HG03045 (cell line): ENCODE measurements around the gene FAM124A.

Experiments used
- ATAC-seq: cut with Tn5 transposase; IDR thresholded peaks from one replicate; pipeline ENCODE4 v1.9.1; 2021; ENCODE audit warnings: mild to moderate bottlenecking, moderate library complexity; ENCODE audit not compliant: unreplicated experiment

Gene FAM124A

DNA sequence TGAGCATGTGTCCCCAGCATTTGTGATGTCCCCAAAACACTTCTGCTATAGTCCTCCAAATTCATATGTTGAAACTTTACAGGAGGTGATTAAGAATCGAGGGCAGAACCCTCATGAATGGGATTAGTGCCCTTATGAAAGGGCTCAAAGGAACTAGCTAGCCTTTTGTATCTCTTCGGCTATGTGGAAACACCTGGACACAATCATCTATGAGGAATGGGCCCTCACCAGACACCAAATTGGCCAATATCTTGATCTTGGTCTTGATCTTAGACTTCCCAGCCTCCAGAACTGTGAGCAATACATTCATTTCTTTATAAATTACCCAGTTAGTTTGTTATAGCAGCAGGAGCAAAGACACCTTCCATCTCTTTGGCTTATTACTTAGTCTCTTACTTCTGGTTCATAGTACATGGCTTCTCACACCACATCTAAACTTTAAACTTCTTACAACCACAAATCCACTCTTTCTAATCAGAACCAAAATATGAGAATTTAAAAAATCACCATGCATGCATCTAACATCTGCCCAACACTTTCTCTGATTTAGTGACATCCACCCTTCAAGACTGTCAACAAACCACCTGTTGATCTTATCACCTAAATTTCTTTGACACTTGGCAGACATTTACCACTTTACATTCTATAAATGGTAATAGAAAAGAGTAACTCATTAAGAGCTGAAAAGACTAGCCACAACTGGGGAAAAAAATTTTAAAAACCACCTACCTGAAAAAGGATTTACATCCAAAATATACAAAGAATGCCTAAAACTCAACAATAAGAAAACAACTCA is 110.6 kb downstream of the FAM124A start:
- no peak for ATAC-seq

DNA sequence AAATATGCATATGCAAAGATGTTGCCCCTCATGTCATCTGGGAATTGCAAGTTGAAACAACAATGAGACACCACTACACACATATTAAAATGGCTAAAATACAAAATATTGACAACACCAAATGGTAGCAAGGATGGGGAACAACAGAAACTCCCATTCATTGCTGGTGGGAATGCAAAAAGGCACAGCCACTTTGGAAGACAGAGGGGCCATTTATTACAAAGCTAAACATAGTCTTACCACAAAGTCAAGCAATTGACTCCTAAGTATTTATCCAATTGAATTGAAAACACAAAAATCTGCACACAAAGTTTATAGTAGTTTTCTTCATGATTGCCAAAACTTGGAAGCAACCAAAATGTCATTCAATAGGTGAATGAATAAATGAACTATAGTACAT is 111.2 kb downstream of the FAM124A start:
- ATAC-seq, result no peak

DNA sequence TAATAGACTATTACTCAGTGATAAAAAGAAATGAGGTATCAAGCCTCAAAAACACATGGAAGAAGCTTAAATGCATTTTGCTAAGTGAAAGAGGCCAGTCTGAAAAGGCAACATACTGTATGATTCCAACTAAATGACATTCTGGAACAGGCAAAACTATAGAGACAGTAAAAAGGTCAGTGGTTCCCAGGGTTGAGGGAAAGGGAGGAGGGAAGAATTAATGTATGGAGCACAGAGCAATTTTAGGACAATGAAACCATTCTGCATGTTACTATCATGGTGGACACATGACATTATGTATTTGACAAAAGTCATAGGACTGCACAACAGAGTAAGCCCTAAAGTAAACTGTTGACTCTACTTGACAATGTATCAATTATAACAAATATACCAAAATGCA is 111.6 kb downstream of the FAM124A start:
- no peak for ATAC-seq
